Sigmoid colon (tissue), 4 donors: ENCODE results near the gene EEF1E1.
A peak's percentile ranks its signal among the peaks of the same experiment; 100 is the strongest.

Source experiments
- CTCF ChIP-seq, 4 experiments: fragments of 450-650 bp in 3 of 4; fragments of 200-600 bp in 1 of 4; IDR thresholded peaks; one replicate each; pipeline ENCODE4 v1.5.1; 2016 to 2019; ENCODE audit warnings: antibody characterized with exemption in 4 of 4, mild to moderate bottlenecking in 3 of 4, moderate library complexity in 2 of 4
- EP300 ChIP-seq, 4 donors: sonication (generic); formaldehyde crosslinking; IDR thresholded peaks; one replicate each; pipeline ENCODE4 v1.6.1; 2017; ENCODE audit warnings: antibody characterized with exemption in 4 of 4
- POLR2A ChIP-seq, 2 donors: fragments of 450-650 bp; IDR thresholded peaks; one replicate each; pipeline ENCODE4 v1.6.1; 2016; ENCODE audit warnings: antibody characterized with exemption in 2 of 2, mild to moderate bottlenecking in 2 of 2, moderate library complexity in 2 of 2

GRCh38 chr6:8102122-8102958 is at the start of gene EEF1E1:
- TF ChIP-seq CTCF (IDR thresholded peaks at IDR 0.05) (no peak), POLR2A (IDR thresholded peaks at IDR 0.05) (peak in 1 of 2 donors; percentile 14), EP300 (IDR thresholded peaks at IDR 0.05) (no peak)
